ENCODE results near the gene TLE4.

- TF ChIP-seq POLR2A (IDR thresholded peaks at IDR 0.05) (no peak), POLR2AphosphoS5 (IDR thresholded peaks at IDR 0.05) (no peak), CTCF (IDR thresholded peaks at IDR 0.05) (no peak)
These were observed 84.4 kb downstream of the TLE4 start for GRCh38 chr9:79656169-79656568.
